ENCODE data around the gene TUBGCP6. TPM values are rescaled to one million over a fixed set of nuclear protein-coding genes. Genes with fewer than 3 reads are reported as not detected.
"Not testable (repeated sequence)": the region's sequence is repeated elsewhere in the genome, so short reads cannot be mapped to it uniquely, and the experiment has no call there.

Gene TUBGCP6
- total RNA-seq, 1 donor from 2014 or later: 58.1 TPM

GRCh38 chr22:50207383-50208140 is 37.3 kb downstream of the TUBGCP6 start:
- Histone ChIP-seq H3K27me3 (no peaks in the 10 kb centered on the region), H3K36me3 (peaks cover 42 to 55% of the 10 kb centered on the region in 2 donors), H3K27ac (no peak overlapping the region), H3K9me3 (no peaks in the 10 kb centered on the region), H3K4me1 (no peaks in the 10 kb centered on the region), H3K4me3 (no peak overlapping the region)
- no peak for TF ChIP-seq CTCF (IDR thresholded peaks at IDR 0.05)
- DNase-seq (ENCODE audit: low spot score in 2 of 2): no peak
- intact Hi-C loops (cut with DNase I): loop anchor here (2.0 kb wide), 1 partner anchor 61 kb away; no protein-coding TSS in a partner anchor

GRCh38 chr22:50206599-50206998 is 38.2 kb downstream of the TUBGCP6 start:
- peak in 1 of 3 experiments; percentile 14 for TF ChIP-seq CTCF (IDR thresholded peaks at IDR 0.05)
- Histone ChIP-seq H3K36me3 (peaks cover 39 to 46% of the 10 kb centered on the region in 2 donors), H3K9me3 (no peaks in the 10 kb centered on the region), H3K4me1 (peaks cover 6 to 7% of the 10 kb centered on the region in 2 donors), H3K27me3 (no peaks in the 10 kb centered on the region), H3K4me3 (no peak overlapping the region), H3K27ac (no peak overlapping the region)
- intact Hi-C loops (cut with DNase I): no loop called here
- DNase-seq (ENCODE audit: low spot score in 2 of 2): no peak

- H3K4me3 ChIP-seq: no peak overlapping the region
- peaks cover 37 to 40% of the 10 kb centered on the region in 2 donors for H3K36me3 ChIP-seq
- intact Hi-C loops (cut with DNase I): no loop called here
- TF ChIP-seq CTCF (IDR thresholded peaks at IDR 0.05): no peak
- no peaks in the 10 kb centered on the region for H3K27me3 ChIP-seq
- no peak overlapping the region for H3K27ac ChIP-seq
- DNase-seq (ENCODE audit: low spot score in 2 of 2): no peak
- peaks cover 7 to 10% of the 10 kb centered on the region in 2 donors for H3K4me1 ChIP-seq
- H3K9me3 ChIP-seq: no peaks in the 10 kb centered on the region
Observed at GRCh38 chr22:50205781-50206569, 38.8 kb downstream of the TUBGCP6 start.

- H3K9me3 ChIP-seq; DNase-seq (ENCODE audit: low spot score in 2 of 2); H3K27me3 ChIP-seq; H3K4me3 ChIP-seq; H3K4me1 ChIP-seq; H3K27ac ChIP-seq: not testable (repeated sequence)
- H3K36me3 ChIP-seq: peaks cover 27 to 31% of the 10 kb centered on the region in 2 donors
- intact Hi-C loops (cut with DNase I): loop anchor here (5.0 kb wide), 4 partner anchors 37 to 353 kb away; partner anchors contain the start of genes LMF2, NCAPH2 and ZBED4
Observed at GRCh38 chr22:50204998-50205397, 39.8 kb downstream of the TUBGCP6 start.

GRCh38 chr22:50204571-50204970 is 40.3 kb downstream of the TUBGCP6 start:
- peaks cover 26 to 31% of the 10 kb centered on the region in 2 donors for H3K36me3 ChIP-seq
- DNase-seq (ENCODE audit: low spot score in 2 of 2): no peak
- H3K27ac ChIP-seq: no peak overlapping the region
- H3K4me1 ChIP-seq: peaks cover 13 to 14% of the 10 kb centered on the region in 2 donors
- intact Hi-C loops (cut with DNase I): loop anchor here (5.0 kb wide), 4 partner anchors 38 to 352 kb away; partner anchors contain the start of genes LMF2, NCAPH2 and ZBED4
- no peaks in the 10 kb centered on the region for H3K9me3 ChIP-seq
- TF ChIP-seq CTCF (IDR thresholded peaks at IDR 0.05): no peak
- no peaks in the 10 kb centered on the region for H3K27me3 ChIP-seq
- H3K4me3 ChIP-seq: no peak overlapping the region

Measured in ascending aorta (tissue), 2 donors.